Left kidney (tissue), 2 donors: Measurements from ENCODE around the gene LETMD1. TPM values are rescaled to one million over a fixed set of nuclear protein-coding genes. Genes with fewer than 3 reads are reported as not detected.
"Not testable (repeated sequence)": the region's sequence is repeated elsewhere in the genome, so short reads cannot be mapped to it uniquely, and the experiment has no call there.

Source experiments
- DNase-seq: peaks from one replicate; pipeline ENCODE4 v3.0.0-alpha.2; 2013
- polyA plus RNA-seq: library from polyadenylated mRNA; unstranded; fragments of 120-200 nt; gene quantifications from one replicate; pipeline ENCODE4 v1.2.1, GENCODE V29; 2013; ENCODE audit not compliant: insufficient read length

The LETMD1 gene
- polyA plus RNA-seq, 1 donor, result 153 TPM

- no peak for DNase-seq
These were observed 27.3 kb downstream of the LETMD1 start for GRCh38 chr12:51075390-51075789.

DNA sequence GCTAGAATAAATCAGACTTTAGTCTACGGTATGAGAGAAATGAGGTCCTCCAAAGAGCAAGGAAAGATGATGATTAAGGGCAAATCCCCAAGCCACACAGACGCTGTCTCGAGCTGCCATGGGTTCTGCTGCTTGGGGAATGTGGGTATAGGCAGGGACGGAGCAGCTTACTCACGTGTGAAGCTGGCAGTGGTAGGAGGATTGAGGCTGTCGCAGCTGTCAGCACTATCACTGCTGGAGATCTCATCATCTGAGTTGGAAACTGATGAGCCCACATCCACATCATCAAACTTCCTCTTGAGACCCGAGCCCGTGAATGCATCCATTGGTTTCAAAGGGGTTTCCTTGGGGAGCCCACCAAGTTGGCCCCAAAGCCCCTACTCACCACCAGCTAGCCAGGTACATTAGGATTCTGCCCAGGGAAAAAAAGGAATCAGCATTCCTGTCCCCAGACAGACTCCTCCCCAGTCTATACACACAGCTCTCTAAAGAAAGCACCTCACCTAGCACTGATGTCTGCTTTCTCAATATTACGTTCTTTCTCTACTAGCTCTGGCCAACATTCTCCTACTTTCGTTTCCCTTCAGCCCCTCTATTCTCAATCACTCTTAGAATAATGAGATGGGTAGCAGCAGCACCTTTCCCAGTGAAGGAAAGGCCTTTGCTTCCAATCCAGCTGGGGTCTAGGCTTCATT is 28.3 kb downstream of the LETMD1 start:
- no peak for DNase-seq

- DNase-seq, result no peak
These were observed 29.8 kb downstream of the LETMD1 start for GRCh38 chr12:51077930-51078329.

DNA sequence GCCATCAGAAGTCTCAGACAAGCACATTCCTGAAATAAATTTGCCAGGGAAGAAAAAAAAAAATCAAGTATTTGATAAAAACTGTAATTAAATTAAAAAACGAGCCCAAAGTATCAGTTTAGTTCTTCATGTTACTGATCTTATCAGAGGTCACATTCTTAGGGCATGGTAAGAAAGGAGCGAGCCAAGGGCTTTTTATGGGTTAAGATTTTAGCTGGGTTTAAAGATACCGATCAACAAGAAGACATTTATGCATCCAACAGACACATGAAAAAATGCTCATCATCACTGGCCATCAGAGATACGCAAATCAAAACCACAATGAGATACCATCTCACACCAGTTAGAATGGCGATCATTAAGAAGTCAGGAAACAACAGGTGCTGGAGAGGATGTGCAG is 30.2 kb downstream of the LETMD1 start:
- not testable (repeated sequence) for DNase-seq

GRCh38 chr12:51078866-51079265 is 30.7 kb downstream of the LETMD1 start:
- DNase-seq, result not testable (repeated sequence)

DNA sequence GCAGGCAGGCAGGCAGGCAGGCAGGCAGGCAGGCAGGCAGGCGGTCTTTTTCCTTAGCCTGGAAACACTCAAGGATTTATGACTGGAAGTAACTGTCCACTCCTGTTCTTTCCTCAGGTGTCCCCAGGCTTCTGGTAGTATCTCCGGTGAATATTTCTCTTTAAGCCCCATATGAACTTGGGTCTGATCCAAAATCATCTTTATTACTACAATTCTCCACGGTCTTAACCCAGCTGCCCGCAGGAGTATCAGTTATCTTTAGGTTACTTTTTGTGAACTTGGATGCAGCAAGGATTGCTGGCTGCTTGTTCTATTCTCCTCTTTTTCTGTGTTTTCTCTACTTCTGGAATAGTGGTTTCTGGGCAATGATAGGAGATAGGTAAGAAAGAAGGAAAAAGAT is 32.0 kb downstream of the LETMD1 start:
- DNase-seq, result no peak

GRCh38 chr12:51081421-51081820 is 33.3 kb downstream of the LETMD1 start:
- DNase-seq, result no peak

DNA sequence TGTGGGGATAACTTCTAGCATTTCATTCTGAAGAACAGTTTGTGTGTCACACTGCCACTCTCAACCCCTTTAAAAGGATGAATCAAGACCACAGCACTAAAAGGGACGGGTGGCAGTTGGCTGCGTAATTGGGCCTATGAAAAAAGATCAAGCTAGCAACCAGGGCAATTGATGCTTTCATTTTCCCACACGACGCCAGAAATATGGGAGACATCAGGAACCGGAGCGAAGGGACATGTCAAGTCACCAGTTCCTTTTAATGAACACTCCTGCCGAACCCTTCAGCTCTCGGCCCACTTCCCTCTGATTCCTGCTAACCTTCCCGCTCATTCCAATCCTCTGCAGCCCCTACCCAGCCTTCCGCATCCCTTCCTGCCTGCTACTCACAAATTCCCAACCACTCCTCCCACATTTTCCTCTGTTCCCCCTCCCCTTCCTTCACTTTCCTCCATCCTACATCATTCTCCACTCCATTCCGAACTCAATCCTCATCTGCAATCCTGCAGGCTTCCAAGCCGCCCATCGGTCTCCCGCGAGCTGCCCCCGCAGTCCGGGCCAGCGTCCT is 34.5 kb downstream of the LETMD1 start:
- peak; percentile 54 for DNase-seq

DNA sequence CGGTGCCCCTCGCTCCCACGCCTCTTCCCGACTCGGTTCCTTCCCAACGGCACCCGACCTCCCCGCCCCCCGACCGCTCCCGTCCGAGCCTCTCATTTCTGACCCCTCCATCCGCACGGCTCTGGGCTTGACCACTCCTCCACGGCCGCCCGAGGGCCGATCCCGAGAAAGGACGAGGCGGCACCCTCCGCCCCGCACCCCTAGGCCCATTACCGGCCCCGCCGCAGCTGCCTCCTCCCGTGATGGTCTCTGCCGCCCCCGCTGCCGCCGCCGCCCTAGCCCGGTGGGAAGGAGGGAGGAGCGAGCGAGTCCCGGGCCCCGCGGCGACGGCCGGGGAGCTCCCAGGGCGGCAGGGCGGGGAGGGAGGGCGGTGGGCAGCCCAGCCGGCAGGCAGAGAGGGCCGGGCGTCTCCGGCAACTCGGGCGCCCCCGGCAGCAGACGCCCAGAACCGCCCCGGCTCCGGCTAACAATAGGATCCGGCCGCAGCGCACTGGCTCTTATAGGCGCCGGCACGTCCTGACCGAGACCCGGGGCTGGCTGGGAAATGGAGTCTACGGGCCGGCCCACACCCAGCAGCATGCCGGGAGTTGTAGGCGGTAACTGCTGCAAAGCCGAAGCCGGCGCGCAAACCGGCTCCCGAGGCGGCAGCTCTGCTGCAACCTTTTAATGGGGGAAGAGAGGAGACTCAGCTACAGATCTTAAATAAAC is 35.2 kb downstream of the LETMD1 start, which contains the start of gene CSRNP2:
CSRNP2 (minus strand) TSS at position 471 of the 708 bp plus-strand sequence. CDS start 7,035 bp downstream, outside the sequence.
- DNase-seq, result peak; percentile 94

GRCh38 chr12:51085757-51086156 is 37.6 kb downstream of the LETMD1 start:
- no peak for DNase-seq

GRCh38 chr12:51086933-51087332 is 38.8 kb downstream of the LETMD1 start:
- no peak for DNase-seq

DNA sequence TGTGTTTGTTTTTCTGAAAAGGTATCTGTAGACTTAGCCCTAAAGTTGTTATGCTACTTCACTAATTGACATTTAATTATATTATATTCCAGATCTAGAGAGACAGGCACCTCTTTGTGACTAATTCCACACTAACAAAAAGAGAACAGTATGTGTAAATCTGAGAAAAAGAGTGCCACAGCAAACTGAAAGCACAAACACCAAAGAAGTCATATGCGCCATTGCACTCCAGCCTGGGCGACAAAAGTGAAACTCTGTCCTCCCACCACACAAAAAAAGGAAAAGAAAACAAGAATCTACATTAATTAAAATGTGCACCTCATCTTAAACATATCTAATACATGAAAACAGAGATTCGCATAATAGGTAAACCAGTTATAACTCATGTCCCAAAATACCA is 39.7 kb downstream of the LETMD1 start:
- no peak for DNase-seq

DNA sequence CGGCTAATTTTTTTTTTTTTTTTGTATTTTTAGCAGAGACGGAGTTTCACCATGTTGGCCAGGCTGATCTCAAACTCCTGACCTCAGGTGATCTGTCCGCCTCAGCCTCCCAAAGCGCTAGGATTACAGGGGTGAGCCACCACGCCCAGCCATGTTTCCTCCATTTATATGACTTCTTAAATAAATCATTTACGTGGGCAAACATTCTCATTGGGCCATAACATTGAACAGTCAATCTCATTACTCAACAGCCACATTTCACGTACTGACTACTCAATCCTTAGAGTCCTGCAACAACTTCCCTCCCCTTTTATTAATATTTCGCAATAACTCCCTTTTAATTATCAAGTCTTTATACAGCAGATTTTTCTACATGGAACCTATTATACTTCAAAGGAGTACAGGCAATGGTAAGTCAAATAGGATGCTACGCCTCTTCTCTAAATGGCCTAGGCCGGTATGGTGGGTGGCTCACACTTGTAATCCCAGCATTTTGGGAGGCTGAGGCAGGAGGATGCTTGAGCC is 42.6 kb downstream of the LETMD1 start:
- no peak for DNase-seq

- DNase-seq, result no peak
These were observed 50.5 kb downstream of the LETMD1 start for GRCh38 chr12:51098611-51099010.

- DNase-seq, result no peak
These were observed 55.9 kb downstream of the LETMD1 start for GRCh38 chr12:51103977-51104376.

GRCh38 chr12:51108136-51108535 is 60.0 kb downstream of the LETMD1 start:
- DNase-seq, result no peak

Other genes starting within 250 kb of the LETMD1 start
- gene TMPRSS12, start 205.4 kb upstream of the LETMD1 start, polyA plus RNA-seq, result 0.13 TPM
- gene HIGD1C, start 95.8 kb upstream of the LETMD1 start, polyA plus RNA-seq, result not detected
- gene SLC11A2, start 21.9 kb upstream of the LETMD1 start, polyA plus RNA-seq, result 71.9 TPM
- gene CSRNP2, start 35.3 kb downstream of the LETMD1 start, polyA plus RNA-seq, result 45.0 TPM
- gene TFCP2, start 124.8 kb downstream of the LETMD1 start, polyA plus RNA-seq, result 62.7 TPM
- 8.8 TPM for gene POU6F1, start 169.7 kb downstream of the LETMD1 start, polyA plus RNA-seq
- 271 TPM for gene DAZAP2, start 190.5 kb downstream of the LETMD1 start, polyA plus RNA-seq
- 21.7 TPM for gene SMAGP, start 222.1 kb downstream of the LETMD1 start, polyA plus RNA-seq